HCT116 (cell line): ENCODE results near the gene SLC16A7.

Experiments
- CTCF ChIP-seq, 3 experiments: fragments of 200-600 bp in 1 of 3; sonication (generic) in 1 of 3; IDR thresholded peaks in 2 of 3; conservative IDR thresholded peaks in 1 of 3; 2 replicates each; pipeline ENCODE4 v1.5.1; 2012 to 2017; ENCODE audit warnings: low read depth in 2 of 3, low read length in 2 of 3, antibody characterized with exemption in 1 of 3, borderline replicate concordance in 1 of 3, control low read depth in 1 of 3, mild to moderate bottlenecking in 1 of 3, mixed read lengths in 1 of 3, mixed run types in 1 of 3, moderate library complexity in 1 of 3; ENCODE audit not compliant: insufficient read depth in 1 of 3
- EZH2 ChIP-seq: fragments of 200-600 bp; sonication (generic); IDR thresholded peaks from 2 replicates; pipeline ENCODE4 v1.6.1; 2017; ENCODE audit warnings: antibody characterized with exemption, mixed run types
- EZH2phosphoT487 ChIP-seq: fragments of 200-600 bp; IDR thresholded peaks from 2 replicates; pipeline ENCODE4 v1.6.1; 2018; ENCODE audit warnings: antibody characterized with exemption, borderline replicate concordance
- FOSL1 ChIP-seq: IDR thresholded peaks from 2 replicates; pipeline ENCODE4 v1.6.1; 2012; ENCODE audit warnings: low read depth
- JUND ChIP-seq: IDR thresholded peaks from 2 replicates; pipeline ENCODE4 v1.6.1; 2012
- MAX ChIP-seq: IDR thresholded peaks from 2 replicates; pipeline ENCODE4 v1.6.1; 2012
- POLR2A ChIP-seq: IDR thresholded peaks from 2 replicates; pipeline ENCODE4 v1.7.0; 2011; ENCODE audit warnings: borderline replicate concordance; ENCODE audit not compliant: insufficient read depth, insufficient read length; ENCODE audit errors: extremely low read depth
- POLR2AphosphoS5 ChIP-seq: IDR thresholded peaks from 2 replicates; pipeline ENCODE4 v1.6.1; 2011; ENCODE audit warnings: mild to moderate bottlenecking, low read depth, low read length, moderate library complexity
- RAD21 ChIP-seq: IDR thresholded peaks from 2 replicates; pipeline ENCODE4 v1.6.1; 2012; ENCODE audit warnings: low read depth, mild to moderate bottlenecking
- REST ChIP-seq: IDR thresholded peaks from 2 replicates; pipeline ENCODE4 v1.6.1; 2012; ENCODE audit warnings: low read depth
- SP1 ChIP-seq: IDR thresholded peaks from 2 replicates; pipeline ENCODE4 v1.6.1; 2012; ENCODE audit warnings: low read depth
- ZNF274 ChIP-seq: fragments of 200-500 bp; sonication (Bioruptor generic); IDR thresholded peaks from 2 replicates; pipeline ENCODE4 v1.6.1; 2014; ENCODE audit warnings: mild to moderate bottlenecking, low read depth, low read length, inconsistent platforms

- TF ChIP-seq POLR2A (no peak), SP1 (no peak), MAX (no peak), CTCF (IDR thresholded peaks at IDR 0.05 in 2 of 3, conservative IDR thresholded peaks at IDR 0.05 in 1 of 3; ENCODE audit: borderline replicate concordance in 1 of 3, insufficient read depth in 1 of 3, low read depth in 2 of 3, low read length in 2 of 3) (no peak), RAD21 (no peak), ZNF274 (no peak), EZH2 (no peak), POLR2AphosphoS5 (no peak), REST (no peak), EZH2phosphoT487 (no peak), JUND (no peak), FOSL1 (no peak)
These were observed 103.8 kb downstream of the SLC16A7 start for GRCh38 chr12:59699421-59700152.
